Left lobe of liver (tissue), 2 donors: ENCODE measurements around the gene YPEL1. TPM values are rescaled to one million over a fixed set of nuclear protein-coding genes. Genes with fewer than 3 reads are reported as not detected.
"Not testable (repeated sequence)": the region's sequence is repeated elsewhere in the genome, so short reads cannot be mapped to it uniquely, and the experiment has no call there.

Source experiments
- ATAC-seq: fragments of 200-7000 bp; cut with Tn5 transposase; one replicate; pipeline ENCODE4 v1.9.1; 2020; ENCODE audit warnings: mild to moderate bottlenecking, moderate library complexity
- DNase-seq: peaks from one replicate; pipeline ENCODE4 v3.0.0-alpha.2; 2020; ENCODE audit warnings: low spot score
- total RNA-seq: library from RNA; stranded (reverse); gene quantifications from one replicate; pipeline ENCODE4 v1.2.1, GENCODE V29; 2021
- donor health status: DM: no; HTN: no; CAD: no; lungs with moderate emphysema.
- donor health status: DM: no; HTN: yes; CAD: no.

Gene YPEL1
- total RNA-seq, 1 donor from 2014 or later, result 2.4 TPM

DNA sequence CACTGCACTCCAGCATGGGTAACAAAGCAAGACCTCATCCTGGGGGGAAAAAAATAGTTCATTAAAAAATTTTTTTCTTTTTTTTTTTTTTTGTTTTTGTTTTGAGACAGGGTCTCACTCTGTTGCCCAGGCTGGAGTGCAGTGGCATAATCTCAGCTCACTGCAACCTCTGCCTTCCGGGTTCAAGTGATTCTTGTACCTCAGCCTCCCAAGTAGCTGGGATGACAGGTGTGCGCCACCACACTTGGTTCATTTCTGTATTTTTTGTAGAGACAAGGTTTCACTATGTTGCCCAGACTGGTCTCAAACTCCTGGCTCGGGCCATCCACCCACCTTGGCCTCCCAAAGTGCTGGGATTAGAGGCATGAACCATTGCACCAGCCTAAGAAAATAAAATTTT, 11.1 kb downstream of the YPEL1 start:
- ATAC-seq, DNase-seq: not testable (repeated sequence)

DNA sequence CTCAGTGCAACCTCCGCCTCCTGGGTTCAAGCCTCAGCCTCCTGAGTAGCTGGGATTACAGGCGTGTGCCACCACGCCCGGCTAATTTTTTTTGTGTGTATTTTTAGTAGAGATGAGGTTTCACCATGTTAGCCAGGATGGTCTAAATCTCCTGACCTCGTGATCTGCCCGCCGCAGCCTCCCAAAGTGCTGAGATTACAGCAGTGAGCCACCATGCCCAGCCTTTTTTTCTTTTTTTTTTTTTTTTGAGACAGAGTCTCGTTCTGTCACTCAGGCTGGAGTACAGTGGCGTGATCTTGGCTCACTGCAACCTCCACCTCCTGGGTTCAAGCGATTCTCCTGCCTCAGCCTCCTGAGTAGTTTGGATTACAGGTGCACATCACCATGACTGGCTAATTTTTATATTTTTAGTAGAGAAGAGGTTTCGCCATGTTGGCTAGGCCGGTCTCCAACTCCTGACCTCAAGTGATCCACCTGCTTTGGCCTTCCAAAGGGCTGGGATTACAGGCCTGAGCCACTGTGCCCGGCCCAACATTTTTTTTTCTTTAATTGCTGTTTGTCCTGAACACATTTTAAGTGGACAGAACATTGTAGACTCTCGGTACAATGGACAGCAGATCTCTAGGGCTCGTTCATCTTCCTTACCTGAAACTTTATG, 14.3 kb downstream of the YPEL1 start:
- DNase-seq, result not testable (repeated sequence)

DNA sequence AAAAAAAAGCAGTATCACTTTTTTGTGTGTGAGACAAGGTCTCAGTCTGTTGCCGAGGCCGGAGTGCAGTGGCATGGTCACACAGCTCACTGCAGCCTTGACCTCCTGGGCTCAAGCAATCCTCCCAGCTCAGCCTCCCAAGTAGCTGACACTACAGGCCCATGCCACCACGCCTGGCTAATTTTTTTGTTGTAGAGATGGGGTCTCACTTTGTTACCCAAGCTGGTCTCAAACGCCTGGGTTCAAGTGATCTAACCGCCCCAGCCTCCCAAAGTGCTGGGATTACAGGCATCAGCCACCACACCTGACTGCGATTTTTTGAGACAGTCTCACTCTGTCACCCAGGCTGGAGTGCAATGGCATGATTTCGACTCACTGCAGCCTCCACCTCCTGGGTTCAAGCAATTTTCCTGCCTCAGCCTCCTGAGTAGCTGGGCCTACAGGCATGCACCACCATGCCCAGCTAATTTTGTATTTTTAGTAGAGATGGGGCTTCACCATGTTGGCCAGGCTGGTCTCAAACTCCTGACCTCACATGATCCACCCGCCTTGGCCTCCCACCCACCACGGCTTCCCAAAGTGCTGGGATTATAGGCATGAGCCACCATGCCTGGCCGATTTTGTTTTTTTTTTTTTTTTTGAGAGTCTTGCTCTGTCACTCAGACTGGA, 15.3 kb downstream of the YPEL1 start:
- ATAC-seq, DNase-seq: not testable (repeated sequence)

More for the DNA sequence above, 14.3 kb downstream of the YPEL1 start:
- not testable (repeated sequence) for ATAC-seq

DNA sequence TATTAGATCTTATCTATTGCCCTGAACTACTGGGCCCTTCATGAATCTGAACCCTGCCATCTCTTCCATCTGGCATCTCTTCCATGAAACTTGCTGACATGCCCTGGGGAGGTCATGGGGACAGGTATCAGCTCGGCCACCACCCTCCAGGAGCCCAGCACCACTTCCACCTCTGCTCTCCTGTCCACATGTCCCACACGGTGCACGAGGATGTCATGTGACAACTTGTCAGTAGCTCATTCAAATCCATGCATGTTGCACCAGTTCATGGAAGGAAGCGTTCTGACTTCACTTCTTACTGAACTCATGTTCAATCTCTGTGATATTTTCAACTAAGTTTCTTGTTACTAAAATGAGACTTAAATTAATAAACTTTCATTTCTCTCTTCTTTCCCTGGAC, 16.6 kb downstream of the YPEL1 start:
- ATAC-seq (peak; percentile 24), DNase-seq (no peak)

GRCh38 chr22:21718499-21718898, 17.1 kb downstream of the YPEL1 start:
- ATAC-seq (no peak), DNase-seq (no peak)

DNA sequence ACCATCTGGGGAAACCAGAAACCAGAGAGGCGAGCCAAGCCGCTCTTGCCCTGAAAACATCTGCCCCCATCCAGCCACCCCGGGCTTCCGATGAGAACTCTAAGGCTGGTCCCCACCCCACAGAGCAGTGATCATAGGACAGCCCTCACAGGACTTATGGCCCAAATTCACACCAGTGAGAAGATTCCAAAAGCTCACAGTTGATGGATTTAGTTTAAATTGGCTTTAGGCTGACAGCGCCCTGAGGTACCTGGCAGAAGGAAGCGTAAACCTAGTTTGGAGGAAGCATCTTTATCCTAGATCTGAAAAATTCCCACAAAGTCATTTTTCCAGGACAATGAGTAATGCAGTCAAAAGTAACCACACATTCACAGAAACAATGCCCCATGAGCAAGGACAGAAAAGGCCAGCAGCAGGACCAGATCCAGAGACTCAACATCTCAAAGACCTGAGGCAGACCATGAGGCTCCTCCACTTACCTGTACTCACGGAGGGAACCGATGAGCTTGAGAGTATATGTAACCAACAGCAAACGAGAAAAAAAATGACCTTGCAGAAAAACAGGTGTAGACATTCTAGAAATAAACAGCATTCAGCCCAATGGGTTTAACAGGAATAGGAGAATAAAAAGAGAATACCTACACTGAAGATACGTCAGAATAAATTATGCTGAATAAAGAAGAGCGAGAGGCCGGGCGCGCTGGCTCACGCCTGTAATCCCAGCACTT, 19.0 kb downstream of the YPEL1 start:
- not testable (repeated sequence) for ATAC-seq, DNase-seq

- DNase-seq, result no peak
- ATAC-seq, result no peak
Measured at GRCh38 chr22:21714786-21715185, 20.8 kb downstream of the YPEL1 start.

DNA sequence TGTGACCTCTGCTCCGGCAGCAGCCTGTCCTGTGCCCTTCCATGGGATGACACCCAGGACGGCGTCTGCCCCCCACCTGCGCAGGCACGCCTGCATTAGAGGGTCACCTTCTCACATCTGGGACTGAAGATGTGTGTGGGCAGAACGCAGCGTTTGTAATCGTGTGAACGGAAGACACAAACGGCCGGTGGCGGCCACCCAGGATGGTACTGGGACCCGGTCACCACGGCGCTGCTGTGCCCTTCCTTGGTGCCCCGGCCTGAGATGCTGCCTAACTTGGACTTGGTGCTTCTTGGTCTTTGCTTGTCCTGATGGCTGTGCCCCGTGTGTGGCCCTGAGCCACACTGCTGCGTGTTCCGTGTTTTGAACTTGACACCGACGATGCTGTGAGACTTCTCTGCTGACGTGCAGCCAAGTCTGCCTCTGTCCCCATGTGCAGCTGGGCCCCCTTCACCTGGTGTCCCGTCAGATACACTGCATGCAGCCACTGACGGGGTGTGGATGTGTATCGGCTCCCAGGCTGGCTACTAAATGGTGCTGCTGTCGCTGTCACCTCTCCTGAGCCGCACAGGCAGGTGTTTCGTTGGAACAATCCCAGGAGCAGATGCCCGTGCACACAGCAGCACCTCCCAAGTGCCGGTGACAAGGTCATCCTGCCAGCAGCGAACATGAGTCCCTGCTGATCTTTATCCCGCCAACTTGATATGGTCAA, 21.4 kb downstream of the YPEL1 start:
- ATAC-seq (peak; percentile 18), DNase-seq (no peak)

- DNase-seq (no peak), ATAC-seq (peak; percentile 32)
Measured at GRCh38 chr22:21713428-21714058, 22.1 kb downstream of the YPEL1 start.

- peak; percentile 97 for ATAC-seq
- peak; percentile 69 for DNase-seq
Measured at GRCh38 chr22:21712751-21713427, 22.7 kb downstream of the YPEL1 start.

DNA sequence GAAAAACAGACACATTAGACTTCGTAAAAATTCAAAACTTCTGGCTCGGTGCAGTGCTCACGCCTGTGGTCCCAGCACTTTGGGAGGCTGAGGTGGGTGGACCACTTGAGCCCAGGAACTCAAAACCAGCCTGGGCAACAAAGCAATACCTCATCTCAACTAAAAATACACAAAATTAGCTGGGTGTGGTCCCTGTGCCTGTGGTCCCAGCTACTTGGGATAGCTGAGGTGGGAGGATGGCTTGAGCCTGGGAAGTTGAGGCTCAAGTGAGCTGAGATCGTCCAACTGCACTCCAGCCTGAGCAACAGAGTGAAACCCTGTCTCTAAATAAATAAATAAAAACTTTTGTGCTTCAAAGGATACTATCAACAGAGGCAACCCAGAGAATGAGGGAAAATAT, 23.7 kb downstream of the YPEL1 start:
- no peak for ATAC-seq
- no peak for DNase-seq

GRCh38 chr22:21710156-21710555, 25.4 kb downstream of the YPEL1 start:
- ATAC-seq, result no peak

GRCh38 chr22:21709688-21710087, 25.9 kb downstream of the YPEL1 start:
- DNase-seq (no peak), ATAC-seq (no peak)

More at GRCh38 chr22:21710156-21710555, 25.4 kb downstream of the YPEL1 start:
- DNase-seq, result no peak

DNA sequence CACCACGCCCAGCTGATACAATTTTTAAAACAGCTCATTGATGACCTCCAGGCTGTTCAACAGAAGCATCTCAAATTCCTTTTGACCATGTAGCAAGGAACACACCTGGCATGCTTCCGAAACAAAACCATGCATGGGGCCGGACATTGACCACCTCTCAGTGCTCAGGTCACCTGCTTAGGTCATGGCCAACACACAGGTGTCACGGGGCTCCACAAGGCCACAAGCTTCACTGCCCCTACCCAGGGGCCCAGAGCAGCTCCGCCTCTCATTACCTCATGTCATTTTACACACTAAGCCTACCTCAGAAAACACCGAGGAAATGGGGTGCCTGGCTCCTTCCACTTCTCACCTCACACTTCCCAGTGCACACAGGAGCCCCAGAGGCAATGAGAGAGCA, 26.6 kb downstream of the YPEL1 start:
- DNase-seq, result no peak
- no peak for ATAC-seq

GRCh38 chr22:21707677-21708076, 27.9 kb downstream of the YPEL1 start:
- DNase-seq (no peak), ATAC-seq (no peak)

- DNase-seq (no peak), ATAC-seq (no peak)
Measured at GRCh38 chr22:21703684-21704316, 31.8 kb downstream of the YPEL1 start.

DNA sequence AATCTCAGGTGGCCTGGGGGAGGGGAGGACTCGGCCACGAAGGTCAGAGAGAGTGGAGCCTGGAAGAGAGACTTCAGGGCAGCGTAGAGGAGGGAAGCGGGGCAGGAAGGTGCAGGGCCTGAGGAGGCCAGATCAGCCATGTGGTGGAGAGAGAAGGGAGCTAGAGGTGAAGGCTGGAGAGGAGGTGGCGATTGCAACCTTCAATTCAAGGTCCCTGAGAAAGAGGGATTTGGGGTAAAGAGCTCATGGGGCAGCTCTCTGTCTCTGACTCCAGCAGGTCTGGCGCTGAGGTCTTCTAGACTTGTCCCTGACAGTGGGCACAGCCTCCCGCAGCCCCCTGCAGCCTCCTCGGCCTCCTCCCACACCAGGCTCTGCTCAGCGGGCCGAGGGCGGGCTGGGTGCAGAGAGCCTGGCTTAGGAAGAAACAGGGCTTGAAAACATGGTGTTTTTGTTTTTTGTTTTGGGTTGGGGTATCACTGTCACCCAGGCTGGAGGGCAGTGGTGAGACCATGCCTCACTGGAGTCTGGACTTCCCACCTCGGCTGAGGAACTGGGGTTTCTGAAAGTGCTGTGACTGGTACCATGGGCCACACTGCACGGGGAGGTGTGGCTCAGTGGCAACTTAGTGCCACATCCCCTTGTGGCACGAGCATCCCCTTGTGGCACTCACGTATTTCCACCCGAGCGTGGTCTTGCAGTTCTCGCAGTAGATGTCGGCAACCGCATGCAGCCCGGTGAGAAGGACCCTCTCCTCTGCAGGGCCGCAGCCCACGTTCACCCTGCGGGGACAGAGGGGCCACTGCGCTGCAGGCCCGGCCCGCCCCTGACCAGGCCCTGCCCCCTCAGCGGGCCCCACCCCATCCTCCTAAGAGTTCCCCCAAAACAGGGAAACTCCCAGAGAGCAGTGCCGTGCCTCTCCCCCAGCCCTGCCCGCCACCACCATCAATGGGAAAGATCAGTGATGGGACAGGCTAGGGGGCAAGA, 32.6 kb downstream of the YPEL1 start:
- DNase-seq (no peak), ATAC-seq (peak; percentile 22)

GRCh38 chr22:21702094-21702493, 33.5 kb downstream of the YPEL1 start:
- ATAC-seq, result no peak
- no peak for DNase-seq
